Peyer's patch (tissue), 4 donors: ENCODE measurements around the gene TOP1.

ENCODE experiments used
- CTCF ChIP-seq, 6 experiments: fragments of 450-650 bp in 4 of 6; fragments of 200-600 bp in 2 of 6; sonication (generic) in 1 of 6; IDR thresholded peaks; one replicate each; pipeline ENCODE4 v1.5.1; 2017 to 2019; ENCODE audit warnings: antibody characterized with exemption in 6 of 6, mild to moderate bottlenecking in 3 of 6, moderate library complexity in 1 of 6
- POLR2A ChIP-seq, 2 donors: fragments of 450-650 bp; IDR thresholded peaks; one replicate each; pipeline ENCODE4 v1.5.1; 2017; ENCODE audit warnings: antibody characterized with exemption in 2 of 2, mild to moderate bottlenecking in 2 of 2, moderate library complexity in 2 of 2

GRCh38 chr20:41038149-41038877 is 9.7 kb downstream of the TOP1 start:
- TF ChIP-seq CTCF (IDR thresholded peaks at IDR 0.05) (no peak), POLR2A (IDR thresholded peaks at IDR 0.05) (no peak)
